GM18858 (cell line): Measurements from ENCODE around the gene LAMP5.

Experiments used
- ATAC-seq: cut with Tn5 transposase; IDR thresholded peaks from one replicate; pipeline ENCODE4 v1.9.1; 2021; ENCODE audit not compliant: unreplicated experiment

Gene LAMP5

GRCh38 chr20:9499126-9499899, 15.1 kb upstream of the LAMP5 start:
- ATAC-seq = no peak

DNA sequence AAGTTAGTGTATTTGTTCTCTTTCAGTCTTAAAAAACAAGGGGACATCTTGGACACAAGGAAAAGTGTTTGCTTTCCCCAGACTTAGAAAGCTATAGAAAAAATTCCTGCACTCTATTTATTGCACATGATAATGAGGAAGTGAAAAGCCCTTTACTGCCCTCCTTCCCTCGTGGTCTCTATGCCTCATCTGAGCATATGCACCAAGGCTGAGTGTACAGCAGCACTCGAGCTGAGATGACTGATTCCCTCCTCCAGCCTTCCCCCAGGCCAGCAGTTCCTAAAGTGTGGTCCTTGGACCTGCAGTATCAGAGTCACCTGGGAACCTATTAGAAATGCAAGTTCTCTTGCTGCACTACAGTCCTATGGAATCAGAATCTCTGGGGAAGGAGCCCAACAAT, 14.3 kb upstream of the LAMP5 start:
- ATAC-seq = peak; percentile 83

DNA sequence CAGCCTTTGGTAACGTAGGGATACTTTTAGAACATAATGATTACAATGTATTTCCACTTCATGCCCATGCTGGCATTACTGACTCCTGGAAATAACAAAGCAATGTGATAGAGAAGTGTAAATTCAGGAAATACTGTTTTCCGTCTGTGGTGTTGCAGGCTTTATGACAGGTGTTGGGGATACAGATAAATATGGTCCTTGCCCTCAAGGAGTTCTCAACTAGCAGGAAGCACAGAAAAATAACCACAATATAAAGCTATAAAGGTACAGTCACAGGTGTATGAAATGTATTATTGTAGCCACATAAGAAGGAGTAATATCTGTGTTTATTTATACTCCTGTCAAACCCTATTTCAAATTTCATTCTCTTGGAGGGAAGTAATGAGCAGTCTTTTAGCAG, 12.9 kb upstream of the LAMP5 start:
- no peak for ATAC-seq

GRCh38 chr20:9503526-9504245, 10.7 kb upstream of the LAMP5 start:
- ATAC-seq = no peak

GRCh38 chr20:9506280-9506821, 8.0 kb upstream of the LAMP5 start:
- ATAC-seq = no peak

GRCh38 chr20:9506964-9507369, 7.4 kb upstream of the LAMP5 start:
- no peak for ATAC-seq

- ATAC-seq = no peak
Measured at GRCh38 chr20:9507544-9508239, 6.7 kb upstream of the LAMP5 start.

DNA sequence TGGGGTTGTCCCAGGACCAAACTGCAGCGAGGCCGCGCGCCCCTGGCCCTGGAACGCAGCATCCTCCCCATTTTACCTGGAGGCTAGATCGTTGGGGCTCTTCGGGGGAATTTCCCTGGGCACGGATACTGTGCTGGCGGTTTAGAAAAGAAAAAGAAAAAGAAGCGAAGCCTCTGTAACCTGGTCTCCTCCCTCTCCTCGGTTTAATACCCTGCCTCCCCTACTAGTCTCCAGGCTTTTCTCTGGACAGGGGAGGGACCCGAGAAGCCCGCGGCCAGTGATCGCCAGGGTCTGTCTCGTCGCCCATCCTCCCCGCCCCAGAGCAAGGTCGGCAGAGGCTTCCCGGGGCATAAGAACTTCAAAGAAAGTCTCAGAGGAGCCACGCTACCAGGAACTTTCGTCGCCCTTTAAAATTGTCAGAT, 6.1 kb upstream of the LAMP5 start:
- no peak for ATAC-seq

DNA sequence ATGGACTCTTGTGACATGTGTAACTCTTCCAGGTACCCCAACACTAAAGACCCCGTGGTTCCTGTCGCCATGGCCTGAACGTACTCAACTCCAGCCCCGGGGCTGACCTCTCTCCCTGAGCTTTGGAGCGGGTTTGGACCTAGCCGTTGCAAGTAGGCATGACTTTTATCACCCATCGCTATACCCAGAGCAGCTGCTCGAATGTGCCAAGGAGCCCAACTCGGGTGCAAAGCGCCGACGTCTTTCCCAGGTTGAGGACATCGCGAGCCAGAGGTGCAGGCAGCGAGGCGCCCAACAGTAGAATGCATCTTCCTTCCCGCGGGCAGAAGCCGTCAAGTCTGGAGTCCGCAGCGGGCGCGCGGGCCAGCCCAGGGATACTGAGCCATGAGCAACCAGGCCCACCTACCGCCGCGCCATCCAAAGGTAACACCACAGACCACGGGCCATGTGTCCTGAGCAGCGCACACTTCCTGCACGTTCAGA, 5.7 kb upstream of the LAMP5 start:
- no peak for ATAC-seq

- ATAC-seq = no peak
Measured at GRCh38 chr20:9509246-9509645, 5.1 kb upstream of the LAMP5 start.

- ATAC-seq = peak; percentile 58
Measured at GRCh38 chr20:9510911-9511310, 3.5 kb upstream of the LAMP5 start.

GRCh38 chr20:9514072-9514460, 324 bp upstream of the LAMP5 start:
- no peak for ATAC-seq

- no peak for ATAC-seq
Measured at GRCh38 chr20:9515214-9515585, 810 bp downstream of the LAMP5 start.

GRCh38 chr20:9515741-9516233, 1.4 kb downstream of the LAMP5 start:
- ATAC-seq = no peak

- no peak for ATAC-seq
Measured at GRCh38 chr20:9516234-9516871, 2.0 kb downstream of the LAMP5 start.

GRCh38 chr20:9517297-9518162, 3.1 kb downstream of the LAMP5 start:
- no peak for ATAC-seq

DNA sequence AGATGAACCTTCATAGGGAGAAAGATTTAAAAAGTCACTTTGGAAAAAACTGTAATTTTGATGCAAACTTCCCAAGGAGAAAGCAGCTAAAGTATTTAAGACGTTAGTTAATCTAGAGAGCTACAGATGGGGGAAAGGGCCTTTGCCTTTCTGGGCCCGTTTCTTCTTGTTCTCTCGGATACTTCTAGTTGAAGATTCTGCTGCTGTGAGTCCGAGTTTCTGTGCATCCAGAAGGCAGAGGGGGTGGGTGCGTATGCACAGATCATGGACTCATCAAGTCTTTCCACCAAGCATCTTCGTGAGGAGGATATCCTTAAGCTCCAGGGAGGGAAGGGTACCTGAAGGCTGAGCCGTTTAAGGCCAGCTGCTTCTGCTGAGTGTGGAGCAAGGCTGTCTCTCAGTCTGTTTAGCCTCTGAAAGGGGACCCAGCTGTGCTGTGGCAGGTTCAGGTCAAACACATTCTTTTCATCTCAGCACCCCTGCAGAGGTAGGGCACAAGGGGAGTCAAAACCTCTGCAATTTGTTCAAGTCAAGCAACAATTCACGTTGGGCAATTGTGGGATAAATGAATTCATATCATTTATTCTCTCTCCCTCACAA, 4.3 kb downstream of the LAMP5 start:
- no peak for ATAC-seq

- no peak for ATAC-seq
Measured at GRCh38 chr20:9520086-9520485, 5.7 kb downstream of the LAMP5 start.

- ATAC-seq = no peak
Measured at GRCh38 chr20:9523636-9524035, 9.2 kb downstream of the LAMP5 start.

DNA sequence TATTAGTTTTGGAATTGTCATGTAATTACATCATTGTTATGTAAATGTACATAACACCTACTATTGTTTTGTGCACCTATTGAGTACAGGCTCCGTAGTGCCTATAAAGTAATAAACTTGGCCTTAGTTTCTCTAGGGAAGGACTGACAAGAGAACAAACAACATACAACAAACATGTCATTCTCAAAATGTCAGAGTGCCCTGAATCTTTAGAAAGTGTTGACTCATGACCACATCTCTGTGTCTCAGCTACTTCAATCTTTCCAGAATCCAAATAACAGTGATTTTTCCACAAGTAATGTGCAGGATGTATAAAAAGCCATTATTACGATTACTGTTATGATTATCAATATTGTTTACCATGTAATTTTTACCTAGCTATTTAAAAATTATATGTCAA, 17.2 kb downstream of the LAMP5 start:
- no peak for ATAC-seq
